ENCODE measurements around the gene VAC14. TPM values are rescaled to one million over a fixed set of nuclear protein-coding genes. Genes with fewer than 3 reads are reported as not detected.
"Not testable (repeated sequence)": the region's sequence is repeated elsewhere in the genome, so short reads cannot be mapped to it uniquely, and the experiment has no call there.

The VAC14 gene
- total and polyA plus RNA-seq, 2 experiments from 2014 or later: 27.1 to 32.4 TPM

DNA sequence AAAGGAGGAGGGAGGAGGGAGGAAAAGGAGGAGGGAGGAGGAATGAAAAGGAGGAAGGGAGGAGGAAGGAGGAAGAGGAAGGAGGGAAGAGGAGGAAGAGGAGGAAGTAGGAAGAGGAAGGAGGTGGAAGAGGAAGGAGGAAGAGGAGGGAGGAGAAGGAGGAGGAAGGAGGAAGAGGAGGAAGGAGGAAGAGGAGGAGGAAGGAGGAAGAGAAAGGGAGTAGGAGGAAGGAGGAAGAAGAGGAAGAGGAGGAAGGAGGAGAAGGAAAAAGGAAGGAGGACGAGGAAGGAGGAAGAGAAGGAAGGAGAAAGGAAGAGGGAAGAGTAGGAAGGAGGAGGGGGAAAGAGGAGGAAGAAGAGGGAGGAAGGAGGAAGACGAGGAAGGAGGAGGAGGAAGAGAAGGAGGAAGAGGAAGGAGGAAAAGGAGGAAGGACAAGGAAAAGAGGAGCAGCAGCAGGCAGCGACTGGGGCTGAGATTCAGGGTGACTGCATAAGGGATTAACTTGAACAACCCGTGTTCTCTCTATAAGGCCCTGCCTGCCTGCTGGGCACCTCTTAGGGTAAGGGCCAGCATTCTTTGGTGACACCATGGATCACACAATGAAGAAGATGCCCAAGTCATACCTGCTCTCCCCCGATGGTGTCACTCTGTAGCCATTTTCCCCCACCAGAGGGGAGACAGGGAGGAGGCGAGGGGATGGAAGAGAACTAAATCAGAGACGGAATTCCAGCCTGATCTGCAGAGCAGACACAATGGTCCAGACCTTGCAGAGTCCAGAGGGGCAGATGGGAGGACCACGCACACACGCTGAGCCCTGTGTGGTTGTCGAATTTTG is 156.0 kb downstream of the VAC14 start:
- no peak overlapping the region for H3K27ac ChIP-seq
- 65 to 68% methylated on average over 10 of the region's 10 CpGs for WGBS, 2 experiments (ENCODE audit: low coverage in 1 of 2, low lambda C conversion rate in 2 of 2, missing lambda C conversion rate in 2 of 2)
- no peaks in the 10 kb centered on the region for H3K79me2 ChIP-seq (ENCODE audit: insufficient read depth)
- no peaks in the 10 kb centered on the region for H3F3A ChIP-seq (ENCODE audit: insufficient read depth)
- no peak overlapping the region for H2AFZ ChIP-seq
- H3K9me3 ChIP-seq (ENCODE audit: low read depth): no peaks in the 10 kb centered on the region
- H3K4me3 ChIP-seq: no peak overlapping the region
- TF ChIP-seq EZH2phosphoT487 (IDR thresholded peaks at IDR 0.05; ENCODE audit: insufficient read depth, low read depth): no peak
- TF ChIP-seq EZH2 (IDR thresholded peaks at IDR 0.05; ENCODE audit: insufficient read depth, poor library complexity, severe bottlenecking): no peak
- no peak overlapping the region for H3K4me2 ChIP-seq (ENCODE audit: unreplicated experiment)
- in situ Hi-C loops (cut with MboI): loop anchor here (10.0 kb wide), 2 partner anchors 110 to 290 kb away; no protein-coding TSS in a partner anchor
- no peaks in the 10 kb centered on the region for H3K36me3 ChIP-seq (ENCODE audit: low read depth)
- 0 out of 2 replicates have a peak, but pooled peaks cover 7% of the 10 kb centered on the region for H3K4me1 ChIP-seq (ENCODE audit: insufficient read depth)
- no peaks in the 10 kb centered on the region for H3K9me2 ChIP-seq (ENCODE audit: insufficient read depth)
- no peaks in the 10 kb centered on the region for H4K20me1 ChIP-seq (ENCODE audit: insufficient read depth)
- H3K27me3 ChIP-seq (replicated peaks; ENCODE audit: insufficient read depth): no peaks in the 10 kb centered on the region
- H3K9ac ChIP-seq: no peak overlapping the region
- DNase-seq: no peak

DNA sequence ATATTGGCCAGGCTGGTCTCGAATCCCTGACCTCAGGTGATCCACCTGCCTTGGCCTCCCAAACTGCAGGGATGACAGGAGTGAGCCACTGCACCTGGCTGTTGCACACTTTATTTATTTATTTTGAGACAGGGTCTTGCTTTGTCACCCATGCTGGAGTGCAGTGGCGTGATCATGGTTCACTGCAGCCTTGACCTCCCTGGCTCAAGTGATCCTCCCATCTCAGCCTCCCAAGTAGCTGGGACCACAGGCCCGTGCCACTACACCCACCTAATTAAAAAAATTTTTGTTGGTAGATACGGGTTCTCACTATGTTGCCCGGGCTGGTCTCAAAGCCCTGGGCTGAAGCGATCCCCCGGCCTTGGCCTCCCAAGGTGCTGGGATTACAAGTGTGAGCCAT is 157.7 kb downstream of the VAC14 start:
- H3K27me3 ChIP-seq (replicated peaks; ENCODE audit: insufficient read depth); H3K27ac ChIP-seq; H4K20me1 ChIP-seq (ENCODE audit: insufficient read depth); H3F3A ChIP-seq (ENCODE audit: insufficient read depth); H3K9ac ChIP-seq; H3K4me2 ChIP-seq (ENCODE audit: unreplicated experiment); H3K4me3 ChIP-seq; H3K4me1 ChIP-seq (ENCODE audit: insufficient read depth); H3K79me2 ChIP-seq (ENCODE audit: insufficient read depth); H3K36me3 ChIP-seq (ENCODE audit: low read depth); H2AFZ ChIP-seq; DNase-seq; H3K9me3 ChIP-seq (ENCODE audit: low read depth); H3K9me2 ChIP-seq (ENCODE audit: insufficient read depth): not testable (repeated sequence)
- WGBS, 2 experiments (ENCODE audit: low coverage in 1 of 2, low lambda C conversion rate in 2 of 2, missing lambda C conversion rate in 2 of 2): 57 to 60% methylated on average over 7 of the region's 7 CpGs
- in situ Hi-C loops (cut with MboI): loop anchor here (10.0 kb wide), 2 partner anchors 108 to 288 kb away; no protein-coding TSS in a partner anchor

DNA sequence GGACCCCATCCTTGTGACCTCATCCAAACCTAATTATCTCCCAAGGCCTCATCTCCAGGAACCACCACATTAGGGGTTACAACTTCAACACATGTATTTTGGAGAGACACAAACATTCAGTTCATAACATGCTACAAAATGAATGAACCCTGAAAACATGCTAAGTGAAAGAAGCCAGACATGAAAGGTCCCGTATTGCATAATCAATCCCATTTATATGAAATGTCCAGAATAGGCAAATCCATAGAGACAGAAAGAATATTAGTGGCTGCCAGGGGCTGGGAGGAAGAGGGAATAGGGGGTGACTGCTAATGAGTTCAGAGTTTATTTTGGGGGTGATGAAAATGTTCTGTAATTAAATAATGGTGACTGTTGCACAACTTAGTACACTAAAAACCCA is 158.3 kb downstream of the VAC14 start:
- no peaks in the 10 kb centered on the region for H3K27me3 ChIP-seq (replicated peaks; ENCODE audit: insufficient read depth)
- H3K4me2 ChIP-seq (ENCODE audit: unreplicated experiment): no peak overlapping the region
- H3F3A ChIP-seq (ENCODE audit: insufficient read depth): no peaks in the 10 kb centered on the region
- TF ChIP-seq EZH2phosphoT487 (IDR thresholded peaks at IDR 0.05; ENCODE audit: insufficient read depth, low read depth) (no peak), EZH2 (IDR thresholded peaks at IDR 0.05; ENCODE audit: insufficient read depth, poor library complexity, severe bottlenecking) (no peak)
- in situ Hi-C loops (cut with MboI): loop anchor here (10.0 kb wide), 2 partner anchors 108 to 288 kb away; no protein-coding TSS in a partner anchor
- no peak overlapping the region for H3K27ac ChIP-seq
- no peak overlapping the region for H3K4me3 ChIP-seq
- no peak for DNase-seq
- 0 out of 2 replicates have a peak, but pooled peaks cover 6% of the 10 kb centered on the region for H3K4me1 ChIP-seq (ENCODE audit: insufficient read depth)
- 84 to 93% methylated on average over 1 of the region's 1 CpG for WGBS, 2 experiments (ENCODE audit: low coverage in 1 of 2, low lambda C conversion rate in 2 of 2, missing lambda C conversion rate in 2 of 2)
- H3K9me3 ChIP-seq (ENCODE audit: low read depth): no peaks in the 10 kb centered on the region
- H3K36me3 ChIP-seq (ENCODE audit: low read depth): no peaks in the 10 kb centered on the region
- no peaks in the 10 kb centered on the region for H3K79me2 ChIP-seq (ENCODE audit: insufficient read depth)
- no peak overlapping the region for H3K9ac ChIP-seq
- H2AFZ ChIP-seq: no peak overlapping the region
- no peaks in the 10 kb centered on the region for H3K9me2 ChIP-seq (ENCODE audit: insufficient read depth)
- H4K20me1 ChIP-seq (ENCODE audit: insufficient read depth): no peaks in the 10 kb centered on the region

DNA sequence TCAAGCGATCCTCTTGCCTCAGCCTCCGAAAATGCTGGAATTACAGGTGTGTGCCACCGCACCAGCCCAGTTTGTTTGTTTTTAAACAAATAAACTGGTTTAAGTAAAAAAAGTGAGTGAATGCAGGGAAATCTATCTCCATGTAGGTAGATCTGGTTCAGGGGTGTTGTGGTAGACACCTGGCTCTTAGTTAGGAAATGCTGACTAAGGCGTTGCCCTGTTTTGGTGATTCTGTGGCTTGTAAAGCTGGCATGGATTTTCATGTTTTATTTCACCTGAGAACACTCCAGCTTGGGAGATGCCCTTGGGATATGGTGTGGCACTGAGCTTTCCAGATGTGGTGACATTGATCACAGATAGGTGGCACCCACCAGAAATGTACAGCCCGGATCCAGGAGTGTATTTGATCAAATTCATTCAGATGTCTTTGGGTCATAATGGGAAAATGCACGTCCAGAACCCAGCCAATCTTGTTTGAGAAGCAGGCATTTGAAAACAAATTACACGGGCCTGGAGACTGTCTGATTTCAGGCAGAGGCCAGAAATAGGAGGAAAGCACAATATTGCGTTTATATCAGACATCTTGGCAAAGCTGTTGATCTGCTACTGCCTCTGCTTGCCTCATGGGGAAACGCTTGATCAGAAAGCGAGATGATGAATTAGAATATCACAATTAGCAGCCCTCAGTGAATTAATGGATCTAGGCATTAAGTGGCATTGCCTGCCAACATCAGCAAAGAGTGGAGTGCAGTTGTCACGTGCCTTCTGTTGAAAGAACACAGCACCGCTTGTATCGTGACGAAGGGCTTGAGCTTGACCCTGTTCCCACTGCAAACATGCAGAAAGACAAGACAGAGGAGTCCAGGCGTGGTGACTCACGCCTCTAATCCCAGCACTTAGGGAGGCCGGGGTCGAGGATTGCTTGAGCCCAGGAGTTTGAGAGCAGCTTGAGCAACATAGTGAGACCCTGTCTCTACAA is 161.9 kb downstream of the VAC14 start:
- no peaks in the 10 kb centered on the region for H3K36me3 ChIP-seq (ENCODE audit: low read depth)
- peak; percentile 36 for DNase-seq
- in situ Hi-C loops (cut with MboI): no loop called here
- no peak overlapping the region for H2AFZ ChIP-seq
- no peak for TF ChIP-seq EZH2 (IDR thresholded peaks at IDR 0.05; ENCODE audit: insufficient read depth, poor library complexity, severe bottlenecking)
- no peak for TF ChIP-seq EZH2phosphoT487 (IDR thresholded peaks at IDR 0.05; ENCODE audit: insufficient read depth, low read depth)
- H3K4me1 ChIP-seq (ENCODE audit: insufficient read depth): peaks cover 10% of the 10 kb centered on the region
- H3K9me3 ChIP-seq (ENCODE audit: low read depth): no peaks in the 10 kb centered on the region
- WGBS, 2 experiments (ENCODE audit: low coverage in 1 of 2, low lambda C conversion rate in 2 of 2, missing lambda C conversion rate in 2 of 2): 75 to 77% methylated on average over 18 of the region's 18 CpGs
- no peaks in the 10 kb centered on the region for H4K20me1 ChIP-seq (ENCODE audit: insufficient read depth)
- H3K4me3 ChIP-seq: no peak overlapping the region
- no peak overlapping the region for H3K4me2 ChIP-seq (ENCODE audit: unreplicated experiment)
- no peak overlapping the region for H3K9ac ChIP-seq
- no peak overlapping the region for H3K27ac ChIP-seq
- no peaks in the 10 kb centered on the region for H3K27me3 ChIP-seq (replicated peaks; ENCODE audit: insufficient read depth)
- H3K9me2 ChIP-seq (ENCODE audit: insufficient read depth): no peaks in the 10 kb centered on the region
- no peaks in the 10 kb centered on the region for H3K79me2 ChIP-seq (ENCODE audit: insufficient read depth)
- H3F3A ChIP-seq (ENCODE audit: insufficient read depth): peaks cover 11% of the 10 kb centered on the region

Other genes starting within 250 kb of the VAC14 start
- gene IL34, start 154.6 kb downstream of the VAC14 start, total RNA-seq (2014; rRNA removed; shearing (Covaris generic)): 1.0 TPM in 1 of 2 replicates, not detected in the other
- gene IL34, start 154.6 kb downstream of the VAC14 start, polyA plus RNA-seq (2016; fragmentation: Nextera tagmentation; extraction: Ambion mirVana): 0.15 TPM in 1 of 2 replicates, not detected in the other
- gene MTSS2, start 115.1 kb downstream of the VAC14 start, total RNA-seq (2014; rRNA removed; shearing (Covaris generic)): 13.2 and 23.7 TPM in 2 replicates
- gene MTSS2, start 115.1 kb downstream of the VAC14 start, polyA plus RNA-seq (2016; fragmentation: Nextera tagmentation; extraction: Ambion mirVana): 0.43 and 0.44 TPM in 2 replicates

Data from GM23248 (cell line).